Lower leg skin (tissue), 3 donors: ENCODE results near the gene TNS3.

Experiments
- CTCF ChIP-seq, 3 donors: fragments of 450-650 bp; IDR thresholded peaks; one replicate each; pipeline ENCODE4 v1.5.1; 2016; ENCODE audit warnings: antibody characterized with exemption in 3 of 3, mild to moderate bottlenecking in 3 of 3, moderate library complexity in 2 of 3
- POLR2A ChIP-seq, 2 donors: fragments of 450-650 bp; IDR thresholded peaks; one replicate each; pipeline ENCODE4 v1.6.1; 2016 to 2017; ENCODE audit warnings: antibody characterized with exemption in 2 of 2, mild to moderate bottlenecking in 1 of 2, moderate library complexity in 1 of 2

- TF ChIP-seq CTCF (IDR thresholded peaks at IDR 0.05): no peak
- no peak for TF ChIP-seq POLR2A (IDR thresholded peaks at IDR 0.05)
Measured at GRCh38 chr7:47231032-47231431, 350.9 kb downstream of the TNS3 start.
